Right atrium auricular region (tissue), 2 donors: ENCODE measurements around the gene NLN. TPM values are rescaled to one million over a fixed set of nuclear protein-coding genes. Genes with fewer than 3 reads are reported as not detected.

Experiments used
- DNase-seq: peaks from one replicate; pipeline ENCODE4 v3.0.0-alpha.2; 2019; ENCODE audit warnings: low spot score
- H3K27ac ChIP-seq, 2 donors: fragments of 200-600 bp; sonication (generic); 1 replicate in 1 of 2; 2 replicates in 1 of 2; pipeline ENCODE4 v1.5.1; 2016 to 2019
- H3K27me3 ChIP-seq, 2 donors: fragments of 200-600 bp; sonication (generic); one replicate each; pipeline versions ENCODE4 v1.5.1 to v1.6.0; 2017 to 2019
- H3K36me3 ChIP-seq: fragments of 200-600 bp; sonication (generic); one replicate; pipeline ENCODE4 v1.5.1; 2016
- H3K4me1 ChIP-seq, 2 donors: fragments of 200-600 bp; sonication (generic); one replicate each; pipeline versions ENCODE4 v1.5.1 to v1.6.0; 2017 to 2019
- H3K4me3 ChIP-seq, 2 donors: fragments of 200-600 bp; sonication (generic); 1 replicate in 1 of 2; 2 replicates in 1 of 2; pipeline ENCODE4 v1.5.1; 2017 to 2019; ENCODE audit warnings: mild to moderate bottlenecking in 1 of 2, moderate library complexity in 1 of 2
- H3K9me3 ChIP-seq, 2 donors: fragments of 200-600 bp; sonication (generic); one replicate each; pipeline ENCODE4 v1.5.1; 2019
- CTCF ChIP-seq, 2 donors: fragments of 200-600 bp; sonication (generic); IDR thresholded peaks; one replicate each; pipeline ENCODE4 v1.5.1; 2019; ENCODE audit warnings: antibody characterized with exemption in 2 of 2
- total RNA-seq, 2 donors: library from RNA; depleted of rRNA; stranded (reverse); fragments of >200 nt; gene quantifications; one replicate each; pipeline ENCODE4 v1.1.0, GENCODE V29; 2016

NLN gene
- total RNA-seq, 2 donors from 2014 or later: 5.9 to 7.2 TPM

GRCh38 chr5:65695162-65695755, 26.7 kb upstream of the NLN start:
- no peak for TF ChIP-seq CTCF (IDR thresholded peaks at IDR 0.05)
- Histone ChIP-seq H3K27ac (no peak overlapping the region), H3K4me3 (no peak overlapping the region), H3K4me1 (no peaks in the 10 kb centered on the region), H3K36me3 (no peaks in the 10 kb centered on the region), H3K27me3 (no peaks in the 10 kb centered on the region), H3K9me3 (no peaks in the 10 kb centered on the region)
- no peak for DNase-seq

DNA sequence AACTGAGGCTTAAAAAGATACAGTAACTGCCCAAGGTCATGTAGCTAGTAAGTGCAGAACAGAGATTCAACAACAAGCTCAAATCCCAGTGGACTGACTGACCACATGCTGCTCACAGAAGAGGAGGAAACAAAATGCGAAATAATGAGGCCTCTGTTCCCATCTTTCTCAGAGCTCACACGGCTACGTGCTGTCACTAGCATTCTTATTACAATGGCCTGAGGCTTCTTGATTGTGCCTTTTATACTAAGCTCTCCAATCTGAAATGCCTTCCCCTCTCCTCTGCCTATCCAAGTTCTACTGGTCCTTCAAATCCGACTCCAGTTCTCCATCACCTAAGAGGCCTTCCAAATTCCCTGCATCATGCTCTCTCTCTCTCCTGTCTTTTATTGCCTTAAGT, 26.1 kb upstream of the NLN start:
- DNase-seq: no peak
- H3K27ac ChIP-seq: no peak overlapping the region
- TF ChIP-seq CTCF (IDR thresholded peaks at IDR 0.05): no peak
- H3K36me3 ChIP-seq: no peaks in the 10 kb centered on the region
- H3K9me3 ChIP-seq: no peaks in the 10 kb centered on the region
- H3K4me1 ChIP-seq: no peaks in the 10 kb centered on the region
- no peak overlapping the region for H3K4me3 ChIP-seq
- H3K27me3 ChIP-seq: no peaks in the 10 kb centered on the region

DNA sequence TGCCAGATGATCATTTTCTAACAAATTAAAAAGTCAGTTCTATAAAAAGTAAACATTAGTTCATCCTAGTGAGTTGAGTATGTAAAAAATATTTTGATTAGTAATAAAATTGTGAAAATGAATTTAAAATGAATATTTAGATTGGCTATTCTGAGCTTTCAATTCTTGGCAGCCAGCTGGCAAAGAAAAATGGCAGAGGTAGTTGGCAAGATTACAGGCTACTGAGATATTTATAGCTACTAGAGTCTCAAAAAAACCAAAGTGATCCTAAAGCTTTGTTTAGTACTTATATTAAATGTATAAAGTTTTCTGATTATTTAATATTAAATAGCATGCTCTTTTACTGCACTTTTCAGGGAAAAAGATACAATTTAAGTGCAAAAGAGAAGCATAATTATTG, 25.1 kb upstream of the NLN start:
- Histone ChIP-seq H3K4me1 (no peaks in the 10 kb centered on the region), H3K9me3 (no peaks in the 10 kb centered on the region), H3K36me3 (no peaks in the 10 kb centered on the region), H3K27me3 (no peaks in the 10 kb centered on the region), H3K27ac (no peak overlapping the region), H3K4me3 (no peak overlapping the region)
- DNase-seq: no peak
- TF ChIP-seq CTCF (IDR thresholded peaks at IDR 0.05): no peak

DNA sequence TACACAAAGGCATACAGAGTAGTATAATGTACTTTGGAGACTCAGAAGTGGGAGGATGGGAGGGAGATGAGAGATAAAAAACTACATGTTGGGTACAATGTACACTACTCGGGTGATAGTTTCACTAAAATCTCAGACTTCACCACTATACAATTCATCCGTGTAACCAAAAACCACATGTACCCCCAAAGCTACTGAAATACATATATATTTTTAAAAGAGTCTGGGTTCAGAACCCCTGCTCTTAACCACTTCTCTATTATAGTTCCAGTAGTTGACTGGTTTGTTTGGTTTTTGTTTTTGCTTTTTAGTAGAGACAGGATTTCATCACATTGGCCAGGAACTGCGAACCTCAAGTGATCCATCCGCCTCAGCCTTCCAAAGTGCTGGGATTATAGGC, 22.7 kb upstream of the NLN start:
- H3K27me3 ChIP-seq: no peaks in the 10 kb centered on the region
- H3K4me1 ChIP-seq: no peaks in the 10 kb centered on the region
- H3K36me3 ChIP-seq: peaks cover 11% of the 10 kb centered on the region
- H3K4me3 ChIP-seq: no peak overlapping the region
- no peak for TF ChIP-seq CTCF (IDR thresholded peaks at IDR 0.05)
- H3K27ac ChIP-seq: no peak overlapping the region
- DNase-seq: no peak
- H3K9me3 ChIP-seq: no peaks in the 10 kb centered on the region

GRCh38 chr5:65702036-65702435, 20.0 kb upstream of the NLN start:
- Histone ChIP-seq H3K4me1 (no peaks in the 10 kb centered on the region), H3K9me3 (no peaks in the 10 kb centered on the region), H3K27me3 (no peaks in the 10 kb centered on the region), H3K36me3 (peaks cover 11% of the 10 kb centered on the region), H3K4me3 (no peak overlapping the region), H3K27ac (no peak overlapping the region)
- DNase-seq: no peak
- no peak for TF ChIP-seq CTCF (IDR thresholded peaks at IDR 0.05)

GRCh38 chr5:65704621-65705239, 17.3 kb upstream of the NLN start:
- H3K36me3 ChIP-seq: peaks cover 11% of the 10 kb centered on the region
- H3K27ac ChIP-seq: no peak overlapping the region
- H3K9me3 ChIP-seq: no peaks in the 10 kb centered on the region
- TF ChIP-seq CTCF (IDR thresholded peaks at IDR 0.05): no peak
- H3K4me1 ChIP-seq: no peaks in the 10 kb centered on the region
- DNase-seq: no peak
- H3K4me3 ChIP-seq: no peak overlapping the region
- H3K27me3 ChIP-seq: no peaks in the 10 kb centered on the region
